Adrenal gland (tissue), 12 donors: ENCODE results near the gene RBM33. TPM values are rescaled to one million over a fixed set of nuclear protein-coding genes. Genes with fewer than 3 reads are reported as not detected.

Experiments
- DNase-seq, 7 donors: peaks; one replicate each; pipeline ENCODE4 v3.0.0-alpha.2; 2019 to 2020
- H3K27ac ChIP-seq, 5 donors: fragments of 200-600 bp; sonication (generic) in 4 of 5; 1 replicate in 3 of 5; 2 replicates in 2 of 5; pipeline versions ENCODE4 v1.5.1 to v1.8.0; 2016 to 2020; ENCODE audit warnings: mild to moderate bottlenecking in 1 of 5
- H3K27me3 ChIP-seq: fragments of 200-600 bp; 2 replicates; pipeline ENCODE4 v1.8.0; 2021
- H3K36me3 ChIP-seq, 2 donors: fragments of 200-600 bp; replicated peaks in 1 of 2; 1 replicate in 1 of 2; 2 replicates in 1 of 2; pipeline versions ENCODE4 v1.5.1 to v1.8.0; 2018 to 2022
- H3K4me1 ChIP-seq, 2 donors: fragments of 200-600 bp; replicated peaks in 1 of 2; 1 replicate in 1 of 2; 2 replicates in 1 of 2; pipeline versions ENCODE4 v1.5.1 to v1.8.0; 2018 to 2021
- H3K4me3 ChIP-seq, 4 donors: fragments of 200-600 bp; sonication (generic) in 3 of 4; one replicate each; pipeline ENCODE4 v1.5.1; 2016 to 2018
- H3K9me3 ChIP-seq, 3 donors: fragments of 200-600 bp; sonication (generic) in 1 of 3; replicated peaks in 1 of 3; 1 replicate in 2 of 3; 2 replicates in 1 of 3; pipeline versions ENCODE4 v1.5.1 to v1.8.0; 2016 to 2021
- CTCF ChIP-seq, 6 experiments: fragments of 450-650 bp in 4 of 6; fragments of 200-600 bp in 2 of 6; sonication (generic) in 1 of 6; IDR thresholded peaks; 1 replicate in 5 of 6; 2 replicates in 1 of 6; pipeline versions ENCODE4 v1.5.1 to v1.8.0; 2016 to 2021; ENCODE audit warnings: antibody characterized with exemption in 6 of 6, mild to moderate bottlenecking in 2 of 6, moderate library complexity in 1 of 6
- POLR2A ChIP-seq, 2 donors: fragments of 450-650 bp; IDR thresholded peaks; one replicate each; pipeline ENCODE4 v1.6.1; 2017; ENCODE audit warnings: antibody characterized with exemption in 2 of 2, mild to moderate bottlenecking in 2 of 2, moderate library complexity in 1 of 2
- WGBS, 4 donors: extraction: QIAGEN DNeasy Blood & Tissue Kit in 2 of 4; methylation state at CpG; one replicate each; pipeline versions ENCODE4 v1.1.5 to v1.1.7; 2013 to 2017; 5-methylcytosine and 5-hydroxymethylcytosine counted together
- intact Hi-C, 2 donors: fragments of 100-400 bp; cut with DNase I; formaldehyde crosslinking; loops; one replicate each; pipeline versions ENCODE4 v1.14.1 to v1.15.0; 2022 to 2023
- polyA plus RNA-seq, 3 donors: library from polyadenylated mRNA; stranded (reverse); fragments of 200-250 nt in 2 of 3; fragments of 350-450 nt in 1 of 3; fragmentation: Illumina TruSeq in 1 of 3; extraction: RNeasy Lipid Tissue Mini Kit (QIAGEN cat#74804) in 1 of 3; gene quantifications; one replicate each; pipeline ENCODE4 v1.2.3, GENCODE V29; 2013 to 2014
- total RNA-seq, 9 donors: library from RNA; depleted of rRNA in 4 of 9; stranded (reverse); fragments of >200 nt in 4 of 9; fragments of 120-200 nt in 1 of 9; fragmentation: NEBNext Ultra II Directional in 1 of 9; extraction: Animal tissue kit (Norgen Biotek cat#: 25700) in 1 of 9; gene quantifications; one replicate each; pipeline versions ENCODE4 v1.1.0 to v1.2.4, GENCODE V29; 2013 to 2023
- donor health status: healthy with polysubstance abuse.
- donor health status: Bipolar disorder and iron deficiency.
- donor health status: DM: yes; HTN: yes; CAD: no.
- donor health status: DM: no; HTN: no; CAD: no.
- donor health status: DM: no; HTN: no; CAD: no.
- donor health status: DM: yes; HTN: yes; CAD: no.

RBM33 gene
- total and polyA plus RNA-seq, 12 donors: 10.3 to 57.1 (median 36.9) TPM

- WGBS, 4 donors: 96 to 100% (median 98%) methylated on average over 1 of the region's 1 CpG
- intact Hi-C loops: loop anchor here in 1 of 2 donors (5.0 kb wide), 1 partner anchor 135 kb away; no protein-coding TSS in a partner anchor
- TF ChIP-seq CTCF (IDR thresholded peaks at IDR 0.05): no peak
- TF ChIP-seq POLR2A (IDR thresholded peaks at IDR 0.05): no peak
Measured at GRCh38 chr7:155731871-155732270, 87.4 kb downstream of the RBM33 start.

DNA sequence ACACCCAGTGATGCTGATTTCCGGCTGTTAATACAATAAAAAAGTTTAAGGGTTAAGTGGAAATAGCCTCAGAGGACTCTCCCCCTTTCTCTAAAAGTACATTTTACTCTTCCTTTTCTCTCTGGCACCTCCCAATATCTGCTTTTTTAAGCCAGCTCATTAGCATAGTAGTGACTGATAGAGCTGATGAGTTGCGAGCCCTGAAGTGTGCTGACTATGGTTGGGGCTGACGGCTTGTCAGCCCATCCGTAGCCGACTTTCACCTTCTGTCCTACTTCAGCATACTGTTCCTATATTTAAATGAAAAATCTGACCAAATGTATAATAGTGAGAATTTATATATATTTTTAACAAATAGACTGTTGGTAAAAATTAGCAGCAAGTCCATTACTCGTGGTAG lies 87.8 kb downstream of the RBM33 start:
- TF ChIP-seq CTCF (IDR thresholded peaks at IDR 0.05): no peak
- no peak for TF ChIP-seq POLR2A (IDR thresholded peaks at IDR 0.05)
- Histone ChIP-seq H3K27ac (no peak overlapping the region), H3K9me3 (no peaks in the 10 kb centered on the region), H3K4me3 (no peak overlapping the region), H3K4me1 (peaks cover 4 to 16% of the 10 kb centered on the region in 2 donors), H3K36me3 (no peaks in the 10 kb centered on the region), H3K27me3 (no peaks in the 10 kb centered on the region)
- intact Hi-C loops: loop anchor here in 1 of 2 donors (5.0 kb wide), 1 partner anchor 135 kb away; no protein-coding TSS in a partner anchor
- 93 to 95% (median 94%) methylated on average over 6 of the region's 6 CpGs for WGBS, 4 donors
- DNase-seq: no peak

More at GRCh38 chr7:155731871-155732270, 87.4 kb downstream of the RBM33 start:
- H3K27ac ChIP-seq: no peak overlapping the region
- no peaks in the 10 kb centered on the region for H3K27me3 ChIP-seq
- peaks cover 4 to 16% of the 10 kb centered on the region in 2 donors for H3K4me1 ChIP-seq
- no peaks in the 10 kb centered on the region for H3K36me3 ChIP-seq
- no peak overlapping the region for H3K4me3 ChIP-seq
- H3K9me3 ChIP-seq: no peaks in the 10 kb centered on the region
- DNase-seq: no peak

DNA sequence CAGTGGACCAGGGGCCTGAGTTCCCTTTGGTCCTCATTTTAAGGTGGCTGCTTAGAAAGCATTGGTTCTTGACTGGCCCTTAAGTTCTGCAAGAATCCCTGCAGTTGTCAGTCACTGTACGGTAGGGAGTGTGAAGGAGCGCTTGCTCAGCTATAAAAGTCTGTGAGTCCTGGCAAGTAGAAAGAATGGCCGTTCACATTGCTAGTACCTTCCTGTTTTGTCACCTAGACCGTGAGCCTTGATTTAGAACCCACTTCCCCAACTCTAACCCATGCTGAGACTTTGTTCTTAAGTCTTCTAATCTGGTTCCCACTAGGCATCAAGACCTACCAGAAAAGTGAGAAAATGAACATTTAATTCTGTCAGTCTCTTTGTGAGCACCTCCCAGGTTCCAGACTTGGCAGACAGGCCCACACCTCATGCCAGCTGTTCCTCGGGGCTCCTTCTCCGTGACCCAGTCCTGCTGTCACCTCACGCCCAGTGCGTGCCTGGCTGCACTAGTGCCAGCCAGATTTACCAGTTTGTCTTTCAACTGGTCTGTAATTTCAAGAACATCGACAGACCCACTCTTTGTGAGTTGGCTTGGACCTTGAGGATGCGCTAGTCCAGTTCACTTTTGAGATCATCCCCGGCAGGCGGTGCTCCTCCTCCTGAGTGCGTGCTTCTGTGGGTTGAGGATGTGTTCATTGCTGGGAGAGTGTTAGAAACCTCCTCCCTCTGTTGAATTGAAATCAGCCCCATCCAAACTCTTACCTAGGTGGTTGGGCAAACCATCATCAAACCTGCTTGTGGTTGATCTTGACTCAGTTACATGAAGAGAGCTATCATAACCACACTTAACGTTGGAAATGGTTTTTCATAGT lies 89.4 kb downstream of the RBM33 start:
- WGBS, 4 donors: 84 to 86% (median 86%) methylated on average over 14 of the region's 14 CpGs
- peaks cover 0 to 12% of the 10 kb centered on the region in 2 donors for H3K36me3 ChIP-seq
- H3K4me1 ChIP-seq: peaks cover 4 to 12% of the 10 kb centered on the region in 2 donors
- intact Hi-C loops: loop anchor here in 1 of 2 donors (5.0 kb wide), 1 partner anchor 137 kb away; no protein-coding TSS in a partner anchor
- no peaks in the 10 kb centered on the region for H3K9me3 ChIP-seq
- no peak overlapping the region for H3K4me3 ChIP-seq
- no peak for TF ChIP-seq POLR2A (IDR thresholded peaks at IDR 0.05)
- TF ChIP-seq CTCF (IDR thresholded peaks at IDR 0.05): no peak
- DNase-seq: no peak
- H3K27me3 ChIP-seq: no peaks in the 10 kb centered on the region
- no peak overlapping the region for H3K27ac ChIP-seq

GRCh38 chr7:155734445-155734809 lies 90.0 kb downstream of the RBM33 start:
- DNase-seq: no peak
- no peak overlapping the region for H3K27ac ChIP-seq
- no peaks in the 10 kb centered on the region for H3K27me3 ChIP-seq
- H3K4me3 ChIP-seq: no peak overlapping the region
- peaks cover 4 to 12% of the 10 kb centered on the region in 2 donors for H3K4me1 ChIP-seq
- H3K36me3 ChIP-seq: peaks cover 0 to 18% of the 10 kb centered on the region in 2 donors
- intact Hi-C loops: loop anchor here in 1 of 2 donors (5.0 kb wide), 1 partner anchor 137 kb away; no protein-coding TSS in a partner anchor
- H3K9me3 ChIP-seq: no peaks in the 10 kb centered on the region
- WGBS, 4 donors: 84 to 93% (median 88%) methylated on average over 3 of the region's 3 CpGs
- no peak for TF ChIP-seq CTCF (IDR thresholded peaks at IDR 0.05)
- TF ChIP-seq POLR2A (IDR thresholded peaks at IDR 0.05): no peak
